GM13976 (cell line): ENCODE results near the gene LMBRD1.
"Not testable (repeated sequence)": the region's sequence is repeated elsewhere in the genome, so short reads cannot be mapped to it uniquely, and the experiment has no call there.

Experiments
- DNase-seq: peaks from one replicate; pipeline ENCODE4 v3.0.0; 2012; ENCODE audit warnings: low spot score
- in situ Hi-C: fragments of 300-500 bp; cut with MboI; formaldehyde crosslinking; loops from one replicate; pipeline ENCODE4 v1.12.0; 2022; ENCODE audit warnings: low sequenced_read_pairs, mixed read lengths, inconsistent platforms; ENCODE audit not compliant: unreplicated experiment
- TF ChIP-seq, protein P1 (sequence below): IDR thresholded peaks from 2 replicates; pipeline ENCODE4 v1.5.1; 2012; ENCODE audit warnings: borderline replicate concordance, mild to moderate bottlenecking; ENCODE audit not compliant: insufficient read depth; ENCODE audit errors: extremely low read depth, missing control alignments, control extremely low read depth

The LMBRD1 gene

DNA sequence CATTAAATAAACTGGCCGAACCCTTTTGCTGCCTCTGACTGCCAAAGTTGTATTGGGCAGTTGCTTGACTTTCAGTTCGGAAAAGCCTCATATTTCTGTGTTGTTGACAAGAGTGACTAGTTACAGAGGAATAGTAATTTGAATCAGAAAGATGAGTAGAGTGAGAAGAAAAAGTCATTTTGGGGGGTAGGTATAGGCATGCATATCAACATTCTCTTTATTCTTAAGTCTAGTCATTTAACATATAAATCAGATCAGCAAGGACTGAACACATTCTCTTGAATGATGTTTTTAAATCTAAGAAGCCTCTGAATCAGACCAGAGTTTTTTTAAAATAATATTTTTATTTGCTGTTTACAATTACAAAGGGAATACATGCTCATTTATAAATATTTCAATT, 4.9 kb upstream of the LMBRD1 start:
- TF ChIP-seq, protein P1, sequence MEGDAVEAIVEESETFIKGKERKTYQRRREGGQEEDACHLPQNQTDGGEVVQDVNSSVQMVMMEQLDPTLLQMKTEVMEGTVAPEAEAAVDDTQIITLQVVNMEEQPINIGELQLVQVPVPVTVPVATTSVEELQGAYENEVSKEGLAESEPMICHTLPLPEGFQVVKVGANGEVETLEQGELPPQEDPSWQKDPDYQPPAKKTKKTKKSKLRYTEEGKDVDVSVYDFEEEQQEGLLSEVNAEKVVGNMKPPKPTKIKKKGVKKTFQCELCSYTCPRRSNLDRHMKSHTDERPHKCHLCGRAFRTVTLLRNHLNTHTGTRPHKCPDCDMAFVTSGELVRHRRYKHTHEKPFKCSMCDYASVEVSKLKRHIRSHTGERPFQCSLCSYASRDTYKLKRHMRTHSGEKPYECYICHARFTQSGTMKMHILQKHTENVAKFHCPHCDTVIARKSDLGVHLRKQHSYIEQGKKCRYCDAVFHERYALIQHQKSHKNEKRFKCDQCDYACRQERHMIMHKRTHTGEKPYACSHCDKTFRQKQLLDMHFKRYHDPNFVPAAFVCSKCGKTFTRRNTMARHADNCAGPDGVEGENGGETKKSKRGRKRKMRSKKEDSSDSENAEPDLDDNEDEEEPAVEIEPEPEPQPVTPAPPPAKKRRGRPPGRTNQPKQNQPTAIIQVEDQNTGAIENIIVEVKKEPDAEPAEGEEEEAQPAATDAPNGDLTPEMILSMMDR, result no peak
- in situ Hi-C loops, result no loop called here

DNA sequence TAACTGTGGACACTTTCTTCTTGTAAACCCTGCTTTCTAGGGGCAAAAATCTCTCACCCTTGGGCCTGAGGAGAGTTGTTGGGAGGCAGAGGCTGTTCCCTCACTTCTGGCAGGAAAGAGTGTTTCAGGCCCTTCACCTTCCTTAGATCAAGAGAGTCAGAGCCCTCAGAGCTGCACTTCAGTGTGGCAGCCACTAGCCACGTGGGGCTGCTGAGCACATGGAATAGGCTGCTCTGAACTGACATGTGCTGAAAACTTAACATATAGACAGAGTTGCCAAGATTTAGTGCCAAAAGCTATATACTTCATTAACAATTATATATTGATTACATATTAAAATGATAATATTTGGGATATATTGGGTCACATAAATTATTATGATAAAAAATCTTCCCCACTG, 4.4 kb upstream of the LMBRD1 start:
- no peak for DNase-seq
- TF ChIP-seq, protein P1, result no peak
- in situ Hi-C loops, result no loop called here

More for the DNA sequence above, 4.9 kb upstream of the LMBRD1 start:
- no peak for DNase-seq

GRCh38 chr6:69798796-69799195, 2.0 kb upstream of the LMBRD1 start:
- in situ Hi-C loops, result not testable (repeated sequence)

DNA sequence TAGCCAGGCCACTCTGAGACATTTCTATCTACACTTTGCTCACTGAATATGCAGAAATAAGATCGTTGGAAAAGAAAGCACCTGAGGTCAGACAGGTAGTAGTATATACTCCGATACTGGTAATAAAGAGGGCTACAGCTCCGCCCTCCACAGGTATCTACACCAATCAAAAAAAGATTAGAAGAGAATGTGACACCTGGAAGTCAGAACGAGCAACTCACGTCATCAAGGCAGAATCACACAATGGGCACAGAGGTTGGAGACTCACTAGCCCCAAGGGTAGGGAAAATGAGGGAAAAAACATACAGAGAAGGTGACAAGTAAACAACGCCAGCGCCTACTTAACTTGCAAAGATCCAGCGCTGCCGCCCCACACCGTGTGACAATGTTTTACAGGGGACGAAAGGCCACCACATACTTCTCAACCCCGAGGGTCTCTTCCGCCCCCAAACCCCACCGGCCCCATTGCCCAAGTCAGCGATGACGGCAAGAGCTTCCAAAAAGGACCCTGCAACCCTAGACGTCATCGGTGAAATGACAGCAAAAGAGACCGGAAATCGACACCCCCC, 653 bp downstream of the LMBRD1 start:
- in situ Hi-C loops, result no loop called here
- TF ChIP-seq, protein P1, result no peak
- DNase-seq, result peak; percentile 31

More at GRCh38 chr6:69798796-69799195, 2.0 kb upstream of the LMBRD1 start:
- not testable (repeated sequence) for DNase-seq

- in situ Hi-C loops, result no loop called here
- DNase-seq, result peak; percentile 48
- TF ChIP-seq, protein P1, result no peak
Measured at GRCh38 chr6:69795469-69796072, 1.2 kb downstream of the LMBRD1 start.

GRCh38 chr6:69792292-69792691, 4.5 kb downstream of the LMBRD1 start:
- DNase-seq, result no peak
- in situ Hi-C loops, result no loop called here
- TF ChIP-seq, protein P1, result no peak

DNA sequence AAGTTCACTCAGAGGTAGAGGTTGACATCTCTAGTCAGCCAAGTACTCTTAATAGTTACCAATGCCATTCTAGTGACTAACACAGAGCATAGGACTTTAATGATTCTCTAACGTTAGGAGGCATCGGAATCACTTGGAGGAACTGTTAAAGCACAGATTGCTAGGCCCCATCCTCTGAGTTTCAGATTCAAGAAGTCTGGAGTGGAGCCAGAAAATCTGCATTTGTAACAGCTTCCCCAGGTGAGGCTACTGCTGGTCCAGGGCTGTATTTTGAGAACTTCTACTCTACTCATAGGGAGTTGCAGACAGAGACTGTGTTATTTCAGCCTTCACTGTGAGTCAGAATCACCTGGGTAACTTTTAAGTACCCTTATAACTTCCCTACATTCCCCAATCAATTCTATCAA, 5.7 kb downstream of the LMBRD1 start:
- no peak for DNase-seq
- in situ Hi-C loops, result no loop called here
- TF ChIP-seq, protein P1, result no peak
